GM19397 (cell line): ENCODE measurements around the gene EPHB1.

Experiments used
- ATAC-seq: cut with Tn5 transposase; IDR thresholded peaks from one replicate; pipeline ENCODE4 v1.9.1; 2021; ENCODE audit warnings: mild to moderate bottlenecking, moderate library complexity; ENCODE audit not compliant: unreplicated experiment

EPHB1 gene

GRCh38 chr3:135076341-135076740 is 281.3 kb downstream of the EPHB1 start:
- ATAC-seq = no peak

- no peak for ATAC-seq
Measured at GRCh38 chr3:135077186-135077585, 282.1 kb downstream of the EPHB1 start.

DNA sequence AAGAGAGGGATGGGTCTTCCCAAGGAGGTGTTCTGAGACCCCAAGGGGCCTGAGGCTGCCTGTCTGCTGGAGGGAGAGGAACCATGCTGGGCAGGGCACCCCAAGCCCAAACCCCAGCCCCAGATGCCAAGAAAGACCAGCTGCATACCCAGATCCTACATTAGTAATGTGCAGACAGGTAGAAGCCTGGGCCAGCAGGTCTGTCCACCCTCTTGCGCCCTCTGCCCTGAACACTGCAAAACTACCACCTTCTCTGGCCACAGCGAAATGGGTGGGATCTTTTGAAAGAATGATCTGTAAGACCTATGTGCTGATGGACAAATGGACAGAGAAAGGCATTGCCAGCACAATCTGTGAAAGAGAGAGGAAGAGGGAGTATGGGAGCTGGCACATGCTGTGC is 283.2 kb downstream of the EPHB1 start:
- ATAC-seq = no peak

DNA sequence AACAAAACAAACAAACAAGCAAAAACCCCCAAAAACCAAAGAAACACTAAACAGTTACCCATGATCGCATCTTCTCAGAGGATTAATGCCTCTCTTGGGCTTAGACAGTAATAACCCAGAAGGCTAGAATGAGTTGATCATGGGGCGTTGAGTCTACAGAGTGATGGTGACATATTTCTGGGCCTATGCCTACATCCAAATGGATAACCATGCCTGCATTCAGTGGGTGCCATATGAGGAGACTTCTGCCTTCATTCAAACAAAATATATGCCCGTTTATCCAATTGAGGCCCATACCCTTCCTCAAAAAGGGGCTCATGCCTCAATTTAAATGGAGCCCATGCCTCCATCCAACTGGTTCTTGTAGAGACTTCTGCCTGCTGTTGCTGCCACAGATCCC is 284.0 kb downstream of the EPHB1 start:
- ATAC-seq = no peak

- no peak for ATAC-seq
Measured at GRCh38 chr3:135081451-135081850, 286.4 kb downstream of the EPHB1 start.

DNA sequence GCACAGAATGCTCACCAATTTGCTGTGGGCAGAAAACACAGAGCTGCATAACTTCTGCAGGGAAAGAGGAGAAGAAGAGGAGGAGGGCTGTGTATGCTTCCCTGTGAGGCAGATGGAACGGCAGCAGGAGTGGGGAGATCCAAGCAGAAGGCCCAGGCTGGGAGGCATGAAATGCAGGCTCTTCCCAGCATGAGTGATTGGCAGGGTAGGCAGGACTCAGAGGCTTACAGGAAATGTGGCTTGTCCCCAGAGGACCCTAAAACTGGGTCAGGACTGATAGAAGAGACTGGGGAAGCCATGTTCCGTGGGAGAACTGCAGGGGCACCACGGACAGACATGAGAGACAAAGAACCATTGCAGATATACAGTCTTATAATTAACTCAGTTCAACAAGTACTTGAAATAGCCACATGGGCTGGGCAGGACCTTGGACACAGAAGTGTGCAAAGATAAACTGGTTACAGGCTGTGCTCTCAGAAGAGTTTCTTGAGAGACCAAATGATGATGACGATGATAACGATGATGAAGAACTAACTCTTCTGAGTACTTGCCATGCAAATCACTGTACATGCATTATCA is 286.9 kb downstream of the EPHB1 start:
- ATAC-seq = no peak

DNA sequence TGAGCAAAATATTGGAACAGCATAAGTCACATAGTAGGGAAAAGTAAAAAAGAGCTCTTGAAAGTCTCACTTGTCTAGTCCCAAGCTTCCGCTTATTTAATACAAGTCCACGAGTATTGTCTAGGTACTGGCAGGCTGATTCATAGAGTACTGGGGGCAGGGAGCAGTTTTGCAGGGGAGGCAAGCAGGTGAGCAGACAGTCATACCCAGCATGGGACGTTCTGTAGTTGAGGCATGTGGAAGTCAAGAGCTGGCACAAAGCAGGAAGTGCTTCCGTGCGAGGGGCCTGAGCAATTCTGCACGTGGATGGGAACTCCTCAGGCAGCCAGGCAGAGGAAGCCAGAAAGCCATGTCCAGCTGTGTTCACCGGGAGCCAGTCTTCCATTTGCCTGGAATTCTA is 287.6 kb downstream of the EPHB1 start:
- no peak for ATAC-seq

DNA sequence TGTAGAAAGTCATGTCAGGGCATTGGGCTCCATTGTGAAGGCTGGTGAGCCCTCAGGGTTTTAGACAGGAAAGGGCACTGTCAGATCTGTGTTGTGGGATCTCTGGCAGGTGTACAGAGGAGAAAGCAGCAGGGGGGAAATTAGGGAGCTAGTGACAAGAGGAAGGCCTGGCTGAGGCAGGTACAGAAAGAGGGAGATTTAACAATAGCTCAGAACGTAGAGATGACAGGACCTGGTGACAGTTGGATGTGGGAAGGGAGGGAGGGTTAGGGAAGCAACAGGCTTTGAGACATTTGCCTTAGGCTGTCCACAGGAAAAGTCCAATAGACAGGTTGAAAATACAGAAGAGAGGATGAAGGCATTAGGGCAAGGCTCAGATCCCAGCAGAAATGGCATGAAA is 288.1 kb downstream of the EPHB1 start:
- ATAC-seq = no peak

DNA sequence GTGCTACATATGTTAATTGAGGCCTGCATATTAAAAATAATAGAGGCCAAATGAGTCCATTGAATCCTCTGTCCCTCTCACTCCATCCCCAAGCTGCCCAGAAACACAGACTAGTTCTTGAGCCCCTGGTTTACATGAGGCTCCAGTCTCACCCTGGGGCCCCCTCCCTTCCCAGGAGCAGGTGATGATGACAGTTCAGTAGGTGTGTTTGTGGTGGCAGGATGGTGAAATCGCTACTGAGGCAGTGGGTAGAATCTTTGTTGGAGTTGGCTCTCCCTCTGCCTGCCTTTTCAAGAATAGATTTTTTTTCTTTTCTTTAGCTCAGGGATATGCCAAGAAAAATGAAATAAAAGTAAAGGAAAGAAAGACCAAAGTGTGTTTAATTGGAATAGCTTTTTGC is 288.7 kb downstream of the EPHB1 start:
- no peak for ATAC-seq

DNA sequence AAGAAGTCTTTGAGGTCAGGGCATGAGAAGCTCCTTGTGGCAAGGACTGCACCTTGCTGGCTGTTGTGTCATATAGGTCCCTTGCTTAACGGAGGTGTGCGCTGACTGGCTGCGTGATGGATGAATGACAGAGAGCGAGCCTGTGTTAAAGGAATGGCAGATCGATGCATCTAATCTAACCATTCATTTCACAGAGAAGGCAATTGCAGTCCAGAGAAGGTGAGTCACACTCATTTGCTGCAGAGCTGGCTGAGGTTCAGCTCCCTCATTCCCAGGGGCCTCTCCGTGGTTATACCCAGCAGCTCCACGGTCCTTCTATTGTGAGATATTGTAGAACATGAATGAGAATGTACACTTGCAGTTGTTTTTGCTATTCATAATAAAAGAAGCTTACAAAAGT is 289.3 kb downstream of the EPHB1 start:
- no peak for ATAC-seq

DNA sequence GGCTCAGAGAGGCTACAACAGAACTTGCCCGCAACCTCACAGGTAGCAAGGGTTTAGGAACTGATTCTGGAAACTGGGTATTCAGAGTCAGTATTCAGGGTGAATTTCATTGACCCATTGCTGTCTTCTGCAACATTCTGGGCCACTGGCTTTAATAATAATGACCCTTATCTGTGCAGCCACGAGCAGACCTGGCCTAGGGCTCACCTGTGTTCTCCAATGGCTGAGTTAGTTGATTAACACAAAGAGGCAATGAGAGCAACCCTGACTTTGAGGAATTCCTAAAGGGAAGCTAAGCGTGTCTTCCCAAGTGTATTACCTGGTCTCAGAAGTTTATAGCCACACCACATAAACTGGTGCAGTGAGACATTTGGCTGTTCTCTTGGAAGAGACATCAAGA is 289.9 kb downstream of the EPHB1 start:
- ATAC-seq = no peak

- no peak for ATAC-seq
Measured at GRCh38 chr3:135085652-135086436, 290.8 kb downstream of the EPHB1 start.

DNA sequence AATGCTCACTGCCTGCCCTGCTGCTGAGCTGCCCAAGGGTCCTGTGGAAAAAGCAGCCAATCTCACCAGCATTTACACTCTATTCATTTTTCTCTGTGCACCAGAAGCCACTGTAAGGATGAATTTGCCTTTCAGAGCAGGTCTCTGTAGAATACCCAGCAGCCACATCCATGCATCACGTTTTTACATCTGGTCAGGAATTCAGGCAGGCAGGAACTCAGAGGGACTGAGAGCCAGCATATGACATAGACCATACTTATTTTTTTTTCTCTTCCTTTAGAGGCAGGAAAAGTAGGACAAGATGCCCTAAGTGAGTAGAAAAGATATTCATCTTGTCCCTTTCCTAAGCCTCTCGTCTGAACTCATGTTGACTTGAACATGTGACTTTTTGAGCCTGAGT is 292.7 kb downstream of the EPHB1 start:
- no peak for ATAC-seq

- no peak for ATAC-seq
Measured at GRCh38 chr3:135089451-135089850, 294.4 kb downstream of the EPHB1 start.

GRCh38 chr3:135090020-135090717 is 295.1 kb downstream of the EPHB1 start:
- no peak for ATAC-seq

DNA sequence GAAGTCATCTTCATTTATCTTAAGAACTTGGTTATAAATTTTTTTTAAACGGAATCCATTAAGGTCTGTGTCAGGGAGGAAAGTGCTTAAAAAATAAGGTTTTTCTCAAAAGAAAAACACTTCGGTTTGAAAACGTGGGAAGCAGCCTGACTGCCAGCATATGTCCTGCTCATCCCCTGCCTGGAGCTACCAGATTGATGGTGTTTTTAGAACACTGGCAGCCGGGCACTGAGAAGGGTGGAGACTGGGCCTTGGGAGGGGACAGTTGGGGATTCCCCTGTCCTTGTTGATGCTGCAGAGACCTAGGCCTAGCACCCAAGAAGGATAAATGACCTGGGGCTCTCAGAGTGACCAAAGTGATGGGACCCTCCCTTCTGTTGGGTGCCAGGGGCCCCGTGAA is 296.9 kb downstream of the EPHB1 start:
- ATAC-seq = no peak

DNA sequence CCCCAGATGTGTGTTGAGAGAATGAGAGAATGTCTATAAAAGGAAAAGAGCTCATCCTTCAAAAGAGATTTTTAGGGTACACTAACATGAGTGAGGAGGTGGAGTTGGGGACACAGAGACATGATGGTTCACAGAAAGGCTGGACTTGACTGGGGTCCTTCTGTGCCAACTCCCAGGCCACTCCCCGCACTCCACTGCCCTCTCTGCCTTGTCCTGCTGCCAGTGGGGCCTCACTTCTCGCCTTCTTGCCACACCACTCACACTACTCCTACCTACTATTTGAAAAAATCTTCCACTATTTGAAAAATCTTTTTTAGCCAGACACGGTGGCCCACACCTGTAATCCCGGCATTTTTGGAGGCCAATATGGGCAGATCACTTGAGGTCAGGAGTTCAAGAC is 298.1 kb downstream of the EPHB1 start:
- no peak for ATAC-seq

- no peak for ATAC-seq
Measured at GRCh38 chr3:135097276-135097946, 302.4 kb downstream of the EPHB1 start.

DNA sequence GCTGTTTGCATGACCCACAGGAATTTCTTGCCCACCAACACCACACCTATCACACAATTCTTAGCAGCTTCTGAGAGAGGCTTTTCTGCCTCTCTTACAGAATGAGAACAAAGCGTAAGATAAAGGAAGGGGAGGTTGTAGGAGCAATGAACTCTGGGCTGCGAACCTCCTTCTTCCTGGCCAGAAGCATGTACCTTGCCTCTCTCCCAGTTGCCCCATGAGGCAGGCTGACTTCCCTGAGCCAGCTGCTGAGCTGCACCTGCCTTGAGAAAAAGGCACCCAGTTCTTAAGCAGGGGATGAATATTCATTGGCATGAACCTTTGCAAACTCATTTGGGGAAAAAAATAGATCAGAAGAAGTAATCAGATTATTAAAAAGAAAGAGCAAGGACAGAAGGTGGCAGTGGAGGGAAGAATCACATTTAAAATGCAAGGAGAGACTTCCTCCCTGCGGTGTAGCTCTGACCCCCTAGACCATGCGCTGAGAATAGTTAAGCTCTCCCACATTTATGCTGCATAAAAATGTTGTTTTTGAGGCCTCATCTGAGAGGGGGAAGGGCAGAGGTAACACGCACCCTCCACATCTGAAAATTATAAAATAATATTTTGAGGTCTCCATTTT is 304.8 kb downstream of the EPHB1 start:
- no peak for ATAC-seq

- no peak for ATAC-seq
Measured at GRCh38 chr3:135100366-135100765, 305.3 kb downstream of the EPHB1 start.

DNA sequence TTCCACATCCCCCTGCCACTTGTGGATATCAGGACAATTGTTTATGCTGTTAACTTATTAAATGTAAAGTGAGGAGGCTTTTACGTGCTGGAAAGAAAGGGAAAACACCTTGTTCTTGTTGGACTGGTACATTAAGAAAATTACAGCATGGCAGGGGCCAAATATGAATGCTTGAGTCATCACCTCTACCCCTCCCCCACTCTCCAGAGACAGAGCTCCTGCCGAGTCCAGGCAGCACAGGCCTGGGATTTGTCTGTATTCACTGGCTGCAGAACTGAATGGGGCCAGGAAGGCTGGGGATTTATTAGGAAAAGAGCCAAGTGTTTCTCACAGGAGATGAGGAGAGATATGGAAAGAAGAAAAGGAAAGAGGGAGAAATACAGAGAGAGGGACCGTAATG is 308.9 kb downstream of the EPHB1 start:
- no peak for ATAC-seq
